Measurements from ENCODE around the gene NPC1L1. TPM values are rescaled to one million over a fixed set of nuclear protein-coding genes. Genes with fewer than 3 reads are reported as not detected.
"Not testable (repeated sequence)": the region's sequence is repeated elsewhere in the genome, so short reads cannot be mapped to it uniquely, and the experiment has no call there.

The NPC1L1 gene
- total RNA-seq, 1 donor from 2014 or later = 61.3 TPM

- no peak for DNase-seq (ENCODE audit: low spot score)
Observed at GRCh38 chr7:44511236-44511635, 29.9 kb downstream of the NPC1L1 start.

- no peak for DNase-seq (ENCODE audit: low spot score)
Observed at GRCh38 chr7:44508328-44509030, 32.7 kb downstream of the NPC1L1 start.

GRCh38 chr7:44506592-44507288 lies 34.4 kb downstream of the NPC1L1 start:
- not testable (repeated sequence) for DNase-seq (ENCODE audit: low spot score)

GRCh38 chr7:44505595-44505994 lies 35.5 kb downstream of the NPC1L1 start:
- DNase-seq (ENCODE audit: low spot score) = no peak

GRCh38 chr7:44498230-44498954 lies 42.7 kb downstream of the NPC1L1 start:
- DNase-seq (ENCODE audit: low spot score) = no peak

- no peak for DNase-seq (ENCODE audit: low spot score)
Observed at GRCh38 chr7:44497155-44498027, 43.7 kb downstream of the NPC1L1 start.

GRCh38 chr7:44496385-44496784 lies 44.7 kb downstream of the NPC1L1 start:
- no peak for DNase-seq (ENCODE audit: low spot score)

GRCh38 chr7:44494960-44495359 lies 46.2 kb downstream of the NPC1L1 start:
- no peak for DNase-seq (ENCODE audit: low spot score)

GRCh38 chr7:44491229-44491628 lies 49.9 kb downstream of the NPC1L1 start:
- DNase-seq (ENCODE audit: low spot score) = no peak

GRCh38 chr7:44490351-44491200 lies 50.6 kb downstream of the NPC1L1 start, which contains the start of gene NUDCD3:
Gene NUDCD3, minus strand, starts transcription at chr7:44490658. Its CDS starts 58 bp downstream, at chr7:44490600.
- DNase-seq (ENCODE audit: low spot score) = peak; percentile 81

- peak; percentile 16 for DNase-seq (ENCODE audit: low spot score)
Observed at GRCh38 chr7:44489955-44490350, 51.2 kb downstream of the NPC1L1 start.

GRCh38 chr7:44488955-44489354 lies 52.2 kb downstream of the NPC1L1 start:
- DNase-seq (ENCODE audit: low spot score) = no peak

- DNase-seq (ENCODE audit: low spot score) = peak; percentile 71
Observed at GRCh38 chr7:44486693-44487092, 54.4 kb downstream of the NPC1L1 start.

- DNase-seq (ENCODE audit: low spot score) = no peak
Observed at GRCh38 chr7:44486001-44486400, 55.1 kb downstream of the NPC1L1 start.

GRCh38 chr7:44484482-44485313 lies 56.4 kb downstream of the NPC1L1 start:
- no peak for DNase-seq (ENCODE audit: low spot score)

GRCh38 chr7:44482502-44483485 lies 58.3 kb downstream of the NPC1L1 start:
- no peak for DNase-seq (ENCODE audit: low spot score)

GRCh38 chr7:44477938-44478337 lies 63.2 kb downstream of the NPC1L1 start:
- no peak for DNase-seq (ENCODE audit: low spot score)

- peak; percentile 54 for DNase-seq (ENCODE audit: low spot score)
Observed at GRCh38 chr7:44477063-44477830, 63.9 kb downstream of the NPC1L1 start.

All from mucosa of gallbladder (tissue), 1 donor.